Activated T-helper 17 cell treated with anti-CD3 and anti-CD28 coated beads, Interleukin-2, amount 50 U/mL, for 72 hours (primary cell): ENCODE results near the gene FUOM. TPM values are rescaled to one million over a fixed set of nuclear protein-coding genes. Genes with fewer than 3 reads are reported as not detected.
A peak's percentile ranks its signal among the peaks of the same experiment; 100 is the strongest.
"Not testable (repeated sequence)": the region's sequence is repeated elsewhere in the genome, so short reads cannot be mapped to it uniquely, and the experiment has no call there.

Experiments used
- ATAC-seq: fragments of 150-1000 bp; cut with Tn5 transposase; replicated peaks from 2 replicates; pipeline ENCODE4 v1.10.0; 2021; ENCODE audit warnings: mild to moderate bottlenecking, moderate library complexity
- H3K27ac Mint-ChIP-seq: one replicate; pipeline ENCODE4 v1.8.0; 2022; ENCODE audit warnings: mixed read lengths
- H3K27me3 Mint-ChIP-seq: one replicate; pipeline ENCODE4 v1.8.0; 2022; ENCODE audit warnings: mixed read lengths
- H3K36me3 Mint-ChIP-seq: one replicate; pipeline ENCODE4 v1.8.0; 2022; ENCODE audit warnings: low read depth, mild to moderate bottlenecking, mixed read lengths
- H3K4me1 Mint-ChIP-seq: one replicate; pipeline ENCODE4 v1.8.0; 2022; ENCODE audit warnings: mixed read lengths
- H3K4me3 Mint-ChIP-seq: one replicate; pipeline ENCODE4 v1.8.0; 2022; ENCODE audit warnings: mild to moderate bottlenecking, mixed read lengths
- H3K9me3 Mint-ChIP-seq: one replicate; pipeline ENCODE4 v1.8.0; 2022; ENCODE audit warnings: mixed read lengths
- total RNA-seq, 2 donors: library from RNA; stranded (reverse); gene quantifications; one replicate each; pipeline ENCODE4 v1.2.3, GENCODE V29; 2022

The FUOM gene
- total RNA-seq, 2 donors from 2014 or later = 13.8 to 21.9 TPM

DNA sequence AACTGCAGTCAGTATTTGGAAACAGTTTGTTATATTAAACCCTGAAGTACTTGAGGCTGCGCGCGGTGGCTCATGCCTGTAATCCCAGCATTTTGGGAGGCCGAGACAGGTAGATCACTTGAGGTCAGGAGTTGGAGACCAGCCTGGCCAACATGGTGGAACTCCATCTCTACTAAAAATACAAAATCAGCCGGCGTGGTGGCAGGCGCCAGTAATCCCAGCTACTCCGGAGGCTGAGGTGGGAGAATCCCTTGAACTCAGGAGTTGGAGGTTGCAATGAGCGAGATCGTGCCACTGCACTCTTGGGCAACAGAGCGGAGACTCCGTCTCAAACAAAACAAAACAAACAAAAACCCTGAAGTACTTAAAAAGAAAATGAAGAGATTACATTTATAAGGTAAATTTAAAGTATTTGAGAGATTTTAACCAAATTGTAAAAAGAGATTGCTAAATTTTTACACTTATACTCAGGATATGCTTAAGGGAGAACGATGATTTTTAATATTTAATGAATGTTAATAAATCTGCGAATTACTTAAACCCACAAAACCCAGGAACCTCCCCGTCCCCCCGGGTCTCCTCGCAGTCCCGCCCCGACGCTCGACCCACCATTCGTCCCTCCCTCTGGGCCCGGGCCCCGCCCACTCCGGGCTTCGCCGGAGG, 35.7 kb upstream of the FUOM start:
- Mint-ChIP-seq H3K36me3 (peaks cover 33% of the 10 kb centered on the region), H3K4me1 (peaks cover 31% of the 10 kb centered on the region), H3K27ac (peak overlapping the region; percentile 84), H3K9me3 (no peaks in the 10 kb centered on the region), H3K27me3 (no peaks in the 10 kb centered on the region), H3K4me3 (peak overlapping the region; percentile 96)
- no peak for ATAC-seq

- peak overlapping the region; percentile 87 for H3K4me3 Mint-ChIP-seq
- ATAC-seq = no peak
Observed at GRCh38 chr10:133391761-133392518, 34.1 kb upstream of the FUOM start.

DNA sequence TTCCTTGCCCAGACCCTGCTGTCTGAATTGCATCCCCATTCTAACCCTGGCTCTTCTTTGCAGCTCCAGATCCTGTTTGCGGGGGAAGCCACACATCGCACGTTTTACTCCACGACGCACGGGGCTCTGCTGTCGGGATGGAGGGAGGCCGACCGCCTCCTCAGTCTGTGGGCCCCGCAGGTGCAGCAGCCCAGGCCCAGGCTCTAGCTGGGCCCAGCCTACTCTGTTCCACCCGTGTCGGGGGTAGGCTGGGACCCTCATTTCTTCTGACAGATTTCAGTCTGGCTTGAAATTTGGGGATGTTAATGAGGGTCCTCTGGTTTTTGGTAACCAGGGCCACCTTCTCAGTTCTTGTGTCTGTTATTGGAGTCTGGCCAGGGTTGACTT, 33.4 kb upstream of the FUOM start:
- Mint-ChIP-seq H3K4me3 (peak overlapping the region; percentile 87), H3K36me3 (peaks cover 10% of the 10 kb centered on the region), H3K27ac (peak overlapping the region; percentile 89), H3K27me3 (no peaks in the 10 kb centered on the region), H3K4me1 (peaks cover 31% of the 10 kb centered on the region), H3K9me3 (no peaks in the 10 kb centered on the region)
- no peak for ATAC-seq

More at GRCh38 chr10:133391761-133392518, 34.1 kb upstream of the FUOM start:
- Mint-ChIP-seq H3K9me3 (no peaks in the 10 kb centered on the region), H3K27ac (peak overlapping the region; percentile 89), H3K36me3 (peaks cover 17% of the 10 kb centered on the region), H3K27me3 (no peaks in the 10 kb centered on the region), H3K4me1 (peaks cover 31% of the 10 kb centered on the region)

DNA sequence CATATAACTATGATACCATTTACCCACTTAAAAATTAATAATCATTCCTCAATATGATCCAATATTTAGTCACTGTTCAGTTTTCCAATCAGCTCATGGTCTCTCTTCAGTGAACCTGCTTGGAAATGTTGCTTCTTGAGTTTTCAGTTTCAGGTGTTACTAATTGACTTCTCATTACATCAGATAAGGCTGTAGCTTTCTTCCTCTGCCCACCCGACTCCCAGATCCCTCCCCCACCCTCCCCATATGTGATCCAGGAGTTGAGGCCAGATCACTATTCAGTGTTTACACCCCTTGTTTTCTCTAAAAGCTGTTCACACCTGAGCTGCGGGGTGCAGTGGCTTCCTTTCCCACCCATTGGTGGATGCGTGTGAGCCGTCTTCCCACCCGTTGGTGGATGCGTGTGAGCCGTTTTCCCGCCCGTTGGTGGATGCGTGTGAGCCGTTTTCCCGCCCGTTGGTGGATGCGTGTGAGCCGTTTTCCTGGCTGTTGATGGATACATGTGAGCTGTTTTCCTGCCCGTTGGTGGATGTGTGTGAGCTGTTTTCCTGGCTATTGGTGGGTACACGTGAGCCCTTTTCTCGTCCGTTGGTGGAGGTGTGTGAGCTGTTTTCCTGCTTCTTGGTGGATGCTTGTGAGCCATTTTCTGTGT, 32.9 kb upstream of the FUOM start:
- Mint-ChIP-seq H3K27me3 (no peaks in the 10 kb centered on the region), H3K4me3 (peak overlapping the region; percentile 87), H3K36me3 (peaks cover 5% of the 10 kb centered on the region), H3K27ac (peak overlapping the region; percentile 89), H3K9me3 (no peaks in the 10 kb centered on the region), H3K4me1 (peaks cover 31% of the 10 kb centered on the region)
- peak; percentile 38 for ATAC-seq

- Mint-ChIP-seq H3K27me3 (no peaks in the 10 kb centered on the region), H3K27ac (peak overlapping the region; percentile 89), H3K4me3 (peak overlapping the region; percentile 87), H3K9me3 (no peaks in the 10 kb centered on the region), H3K4me1 (peaks cover 27% of the 10 kb centered on the region), H3K36me3 (no peaks in the 10 kb centered on the region)
- peak; percentile 59 for ATAC-seq
Observed at GRCh38 chr10:133388973-133389818, 31.4 kb upstream of the FUOM start.

GRCh38 chr10:133388236-133388972, 30.6 kb upstream of the FUOM start:
- Mint-ChIP-seq H3K4me3 (peak overlapping the region; percentile 87), H3K36me3 (no peaks in the 10 kb centered on the region), H3K27ac (peak overlapping the region; percentile 89), H3K4me1 (peaks cover 27% of the 10 kb centered on the region), H3K27me3 (no peaks in the 10 kb centered on the region), H3K9me3 (no peaks in the 10 kb centered on the region)
- ATAC-seq = no peak

DNA sequence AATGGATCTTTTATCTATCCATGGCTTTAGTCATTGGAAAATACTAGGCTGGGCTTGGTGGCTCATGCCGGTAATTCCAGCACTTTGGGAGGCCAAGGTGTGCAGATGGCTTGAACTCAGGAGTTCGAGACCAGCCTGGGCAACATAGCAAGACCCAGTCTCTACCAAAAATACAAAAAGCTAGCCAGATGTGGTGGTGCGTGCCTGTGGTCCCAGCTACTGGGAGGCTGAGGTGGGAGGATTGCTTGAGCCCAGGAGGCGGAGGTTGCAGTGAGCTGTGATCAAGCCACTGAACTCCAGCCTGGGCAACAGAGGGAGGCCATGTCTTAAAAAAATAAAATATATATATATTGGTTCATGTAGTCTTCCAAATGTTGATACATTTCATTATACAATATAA, 29.1 kb upstream of the FUOM start:
- not testable (repeated sequence) for H3K27me3 Mint-ChIP-seq, H3K36me3 Mint-ChIP-seq, H3K4me3 Mint-ChIP-seq, ATAC-seq, H3K9me3 Mint-ChIP-seq, H3K27ac Mint-ChIP-seq
- peaks cover 27% of the 10 kb centered on the region for H3K4me1 Mint-ChIP-seq

DNA sequence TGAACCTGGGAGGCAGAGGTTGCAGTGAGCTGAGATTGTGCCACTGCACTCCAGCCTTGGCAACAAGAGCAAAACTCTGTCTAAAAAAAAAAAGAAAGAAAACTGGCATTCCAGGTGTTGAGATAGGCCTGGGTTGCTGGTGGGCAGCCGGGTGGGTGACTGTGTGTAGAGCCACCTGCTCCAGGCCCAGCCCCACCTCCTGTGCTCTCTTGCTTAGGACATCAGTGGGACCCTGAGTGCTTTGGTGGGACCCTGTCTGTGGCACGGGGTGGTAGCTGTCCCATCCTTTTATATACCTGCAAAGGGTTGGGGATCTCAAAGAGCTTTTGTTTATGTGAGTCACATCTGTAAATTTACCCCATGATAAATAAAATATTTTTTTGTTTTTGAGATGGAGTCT, 27.4 kb upstream of the FUOM start:
- H3K36me3 Mint-ChIP-seq = no peaks in the 10 kb centered on the region

DNA sequence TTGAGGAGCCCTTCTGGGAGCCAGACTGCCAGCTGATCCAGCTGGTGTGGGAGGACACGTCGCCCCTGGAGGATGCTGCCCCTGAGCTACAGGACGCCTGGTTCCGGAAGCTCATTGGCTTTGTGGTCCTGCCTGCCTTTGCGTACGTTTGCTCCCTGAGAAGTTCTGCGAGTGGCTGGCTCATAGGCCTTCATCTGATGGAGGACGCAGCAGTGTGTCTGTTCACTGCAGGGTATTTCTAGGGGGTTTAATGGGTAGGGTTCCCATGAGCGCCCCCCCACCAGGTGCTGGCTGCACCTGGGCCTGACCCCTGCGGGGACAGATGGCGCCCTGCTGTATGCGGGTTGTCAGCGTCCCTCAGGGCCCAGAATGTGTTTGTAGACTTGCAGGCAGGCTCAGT, 26.3 kb upstream of the FUOM start:
- H3K27ac Mint-ChIP-seq = no peak overlapping the region
- no peaks in the 10 kb centered on the region for H3K27me3 Mint-ChIP-seq

More for the DNA sequence above, 27.4 kb upstream of the FUOM start:
- Mint-ChIP-seq H3K9me3 (no peaks in the 10 kb centered on the region), H3K4me1 (peaks cover 10% of the 10 kb centered on the region), H3K4me3 (no peak overlapping the region), H3K27ac (no peak overlapping the region), H3K27me3 (no peaks in the 10 kb centered on the region)
- no peak for ATAC-seq

GRCh38 chr10:133383551-133383950, 25.7 kb upstream of the FUOM start:
- Mint-ChIP-seq H3K36me3 (no peaks in the 10 kb centered on the region), H3K4me1 (peaks cover under 1% of the 10 kb centered on the region), H3K4me3 (no peak overlapping the region), H3K27me3 (no peaks in the 10 kb centered on the region), H3K9me3 (no peaks in the 10 kb centered on the region), H3K27ac (no peak overlapping the region)
- no peak for ATAC-seq

More for the DNA sequence above, 26.3 kb upstream of the FUOM start:
- no peak overlapping the region for H3K4me3 Mint-ChIP-seq
- peaks cover 5% of the 10 kb centered on the region for H3K4me1 Mint-ChIP-seq
- ATAC-seq = no peak
- no peaks in the 10 kb centered on the region for H3K36me3 Mint-ChIP-seq
- no peaks in the 10 kb centered on the region for H3K9me3 Mint-ChIP-seq

- Mint-ChIP-seq H3K27me3 (no peaks in the 10 kb centered on the region), H3K9me3 (no peaks in the 10 kb centered on the region), H3K4me1 (no peaks in the 10 kb centered on the region), H3K4me3 (no peak overlapping the region), H3K27ac (no peak overlapping the region), H3K36me3 (no peaks in the 10 kb centered on the region)
- ATAC-seq = no peak
Observed at GRCh38 chr10:133381036-133381435, 23.2 kb upstream of the FUOM start.

GRCh38 chr10:133379801-133380666, 22.2 kb upstream of the FUOM start:
- no peaks in the 10 kb centered on the region for H3K9me3 Mint-ChIP-seq
- no peak overlapping the region for H3K27ac Mint-ChIP-seq
- no peaks in the 10 kb centered on the region for H3K36me3 Mint-ChIP-seq
- H3K27me3 Mint-ChIP-seq = no peaks in the 10 kb centered on the region
- no peak for ATAC-seq
- no peaks in the 10 kb centered on the region for H3K4me1 Mint-ChIP-seq
- H3K4me3 Mint-ChIP-seq = peak overlapping the region; percentile 46
